SK-N-SH (cell line): ENCODE data around the gene CRISPLD2. TPM values are rescaled to one million over a fixed set of nuclear protein-coding genes. Genes with fewer than 3 reads are reported as not detected.

Experiments used
- CTCF ChIA-PET: fragments of 300-600, 350-600 bp; formaldehyde crosslinking; extraction: SDS; loops from one replicate; lab custom pipeline; 2021; lab: Yijun Ruan, JAX
- POLR2A ChIA-PET: fragments of 350-600 bp; sonication (Branson Sonifier 250); formaldehyde crosslinking; extraction: SDS; loops from one replicate; lab custom pipeline; 2020; ENCODE audit warnings: antibody characterized with exemption, inconsistent platforms; lab: Yijun Ruan, JAX
- DNase-seq: peaks from one replicate; pipeline ENCODE4 v3.0.0; 2012
- H2AFZ ChIP-seq: fragments of 200-600 bp; sonication (generic); 2 replicates; pipeline ENCODE4 v1.8.1; 2016; ENCODE audit warnings: antibody characterized with exemption, mild to moderate bottlenecking, low read depth
- H3F3A ChIP-seq: fragments of 200-600 bp; sonication (generic); replicated peaks from 2 replicates; pipeline ENCODE3; 2016; ENCODE audit warnings: antibody characterized with exemption, mild to moderate bottlenecking; ENCODE audit not compliant: insufficient read depth
- H3K27ac ChIP-seq, 2 experiments: fragments of 200-500 bp in 1 of 2; fragments of 200-600 bp in 1 of 2; sonication (Bioruptor generic) in 1 of 2; sonication (generic), shearing (Covaris generic) in 1 of 2; 2 replicates each; pipeline versions ENCODE4 v1.5.1 to v1.6.1; 2014 to 2016; ENCODE audit warnings: low read depth in 2 of 2, inconsistent platforms in 1 of 2, low read length in 1 of 2, mild to moderate bottlenecking in 1 of 2, mixed read lengths in 1 of 2
- H3K27me3 ChIP-seq: fragments of 200-600 bp; sonication (generic), shearing (Covaris generic); 2 replicates; pipeline ENCODE4 v1.6.1; 2016; ENCODE audit warnings: mixed run types; ENCODE audit not compliant: insufficient read depth
- H3K36me3 ChIP-seq, 2 experiments: fragments of 200-500 bp in 1 of 2; fragments of 200-600 bp in 1 of 2; sonication (Bioruptor generic) in 1 of 2; sonication (generic) in 1 of 2; replicated peaks in 1 of 2; 2 replicates each; pipeline versions ENCODE3 to v1.5.1; 2014 to 2016; ENCODE audit warnings: low read length in 1 of 2, mild to moderate bottlenecking in 1 of 2; ENCODE audit not compliant: insufficient read depth in 2 of 2, control insufficient read depth in 1 of 2
- H3K4me1 ChIP-seq, 2 experiments: fragments of 200-500 bp in 1 of 2; fragments of 200-600 bp in 1 of 2; sonication (Bioruptor generic) in 1 of 2; sonication (generic), shearing (Covaris generic) in 1 of 2; 2 replicates each; pipeline versions ENCODE4 v1.5.1 to v1.6.1; 2014 to 2016; ENCODE audit warnings: low read depth in 1 of 2, low read length in 1 of 2, mixed run types in 1 of 2; ENCODE audit not compliant: insufficient read depth in 2 of 2, control insufficient read depth in 1 of 2
- H3K4me2 ChIP-seq: fragments of 200-600 bp; sonication (generic), shearing (Covaris generic); 2 replicates; pipeline ENCODE4 v1.6.1; 2017; ENCODE audit warnings: mixed run types
- H3K4me3 ChIP-seq, 2 experiments: fragments of 200-500 bp in 1 of 2; fragments of 200-600 bp in 1 of 2; sonication (Bioruptor generic) in 1 of 2; sonication (generic), shearing (Covaris generic) in 1 of 2; 2 replicates each; pipeline versions ENCODE4 v1.5.1 to v1.8.1; 2014 to 2016; ENCODE audit warnings: low read depth in 2 of 2, inconsistent platforms in 1 of 2, low read length in 1 of 2, mild to moderate bottlenecking in 1 of 2, mixed read lengths in 1 of 2, moderate library complexity in 1 of 2
- H3K79me2 ChIP-seq: fragments of 200-600 bp; sonication (generic); 2 replicates; pipeline ENCODE4 v1.8.1; 2017; ENCODE audit warnings: mild to moderate bottlenecking; ENCODE audit not compliant: insufficient read depth
- H3K9ac ChIP-seq: fragments of 200-600 bp; sonication (generic); 2 replicates; pipeline ENCODE4 v1.6.1; 2017; ENCODE audit warnings: mixed run types
- H3K9me2 ChIP-seq: fragments of 200-600 bp; sonication (generic); 2 replicates; pipeline ENCODE4 v1.6.1; 2017; ENCODE audit warnings: mixed run types
- H3K9me3 ChIP-seq: fragments of 200-600 bp; sonication (generic); 2 replicates; pipeline ENCODE4 v1.6.1; 2017; ENCODE audit warnings: mixed run types, mild to moderate bottlenecking, moderate library complexity
- H4K20me1 ChIP-seq: fragments of 200-600 bp; sonication (generic); 2 replicates; pipeline ENCODE4 v1.6.1; 2017; ENCODE audit warnings: mild to moderate bottlenecking, mixed run types; ENCODE audit not compliant: insufficient read depth
- ELF1 ChIP-seq: IDR thresholded peaks from 2 replicates; pipeline ENCODE4 v1.4.0; 2012
- EP300 ChIP-seq, 2 experiments: IDR thresholded peaks; 2 replicates each; pipeline versions ENCODE4 v1.4.0 to v1.6.1; 2012; ENCODE audit warnings: borderline replicate concordance in 1 of 2, low read depth in 1 of 2, low read length in 1 of 2
- EZH2phosphoT487 ChIP-seq: fragments of 200-600 bp; sonication (generic); IDR thresholded peaks from 2 replicates; pipeline ENCODE4 v1.6.1; 2017; ENCODE audit warnings: low read depth, mixed run types, mild to moderate bottlenecking, antibody characterized with exemption, moderate library complexity, borderline replicate concordance
- FOXJ3 ChIP-seq: sonication (generic); formaldehyde crosslinking; IDR thresholded peaks from 2 replicates; pipeline ENCODE4 v1.5.1; 2020; ENCODE audit warnings: mild to moderate bottlenecking, missing genetic modification reagents
- FOXM1 ChIP-seq: IDR thresholded peaks from 2 replicates; pipeline ENCODE4 v1.4.0; 2012; ENCODE audit warnings: low read depth, mild to moderate bottlenecking
- GATA2 ChIP-seq: sonication (generic); formaldehyde crosslinking; IDR thresholded peaks from 2 replicates; pipeline ENCODE4 v1.5.0; 2020; ENCODE audit warnings: mild to moderate bottlenecking, missing genetic modification reagents
- IRF3 ChIP-seq: fragments of 150-350 bp; IDR thresholded peaks from 2 replicates; pipeline ENCODE4 v1.6.1; 2016; ENCODE audit warnings: mild to moderate bottlenecking, low read depth, low read length
- JUND ChIP-seq: IDR thresholded peaks from 2 replicates; pipeline ENCODE4 v1.4.0; 2012
- NFIC ChIP-seq: IDR thresholded peaks from 2 replicates; pipeline ENCODE4 v1.4.0; 2012; ENCODE audit warnings: borderline replicate concordance
- NRF1 ChIP-seq: IDR thresholded peaks from 2 replicates; pipeline ENCODE4 v1.6.1; 2012; ENCODE audit warnings: low read depth, mild to moderate bottlenecking, low read length
- PBX3 ChIP-seq: IDR thresholded peaks from 2 replicates; pipeline ENCODE4; 2012
- POLR2AphosphoS5 ChIP-seq: IDR thresholded peaks from 2 replicates; pipeline ENCODE4 v1.6.1; 2012; ENCODE audit warnings: low read depth, low read length
- SIN3A ChIP-seq: IDR thresholded peaks from 2 replicates; pipeline ENCODE4 v1.6.1; 2012; ENCODE audit warnings: low read depth, mild to moderate bottlenecking, low read length, moderate library complexity, borderline replicate concordance
- SMC3 ChIP-seq: IDR thresholded peaks from 2 replicates; pipeline ENCODE4 v1.6.1; 2012; ENCODE audit warnings: low read depth, low read length, improper control_type of control experiment
- TAF1 ChIP-seq: IDR thresholded peaks from 2 replicates; pipeline ENCODE4 v1.6.1; 2012; ENCODE audit warnings: low read depth, mild to moderate bottlenecking, low read length, moderate library complexity, borderline replicate concordance
- TCF12 ChIP-seq: IDR thresholded peaks from 2 replicates; pipeline ENCODE4 v1.4.0; 2012
- TEAD4 ChIP-seq: IDR thresholded peaks from 2 replicates; pipeline ENCODE4 v1.4.0; 2012; ENCODE audit warnings: mild to moderate bottlenecking, borderline replicate concordance; ENCODE audit not compliant: insufficient read depth
- USF1 ChIP-seq: IDR thresholded peaks from 2 replicates; pipeline ENCODE4 v1.4.0; 2012; ENCODE audit warnings: low read depth, borderline replicate concordance
- USF2 ChIP-seq: fragments of 150-350 bp; IDR thresholded peaks from 2 replicates; pipeline ENCODE4 v1.6.1; 2017; ENCODE audit warnings: antibody characterized with exemption, low read length, low read depth, borderline replicate concordance
- WGBS: methylation state at CpG from one replicate; pipeline ENCODE4 v1.1.6; 2017; ENCODE audit warnings: low lambda C conversion rate; 5-methylcytosine and 5-hydroxymethylcytosine counted together
- polyA plus RNA-seq, 3 experiments: library from polyadenylated mRNA; depleted of rRNA; stranded (reverse); fragments of >200 nt; gene quantifications; 2 replicates each; pipeline ENCODE4 v1.2.3, GENCODE V29; 2012
- TF ChIP-seq, protein P1 (sequence below): IDR thresholded peaks from 2 replicates; pipeline ENCODE4 v1.6.1; 2012; ENCODE audit warnings: mild to moderate bottlenecking, low read depth, low read length, moderate library complexity
- TF ChIP-seq, protein P2 (sequence below): IDR thresholded peaks from 2 replicates; pipeline ENCODE4 v1.4.0; 2012; ENCODE audit warnings: low read depth

Gene CRISPLD2
- polyA plus RNA-seq, 1 of the 3 experiments (the other 2 are of a cell fraction), result 6.3 TPM

GRCh38 chr16:84834403-84834772 is 14.6 kb downstream of the CRISPLD2 start (continued):
- TF ChIP-seq IRF3 (no peak), POLR2AphosphoS5 (no peak), JUND (no peak), GATA2 (CRISPR knock-in tag) (peak; percentile 86), TAF1 (no peak), PBX3 (no peak), USF1 (no peak), EZH2phosphoT487 (no peak)

DNA sequence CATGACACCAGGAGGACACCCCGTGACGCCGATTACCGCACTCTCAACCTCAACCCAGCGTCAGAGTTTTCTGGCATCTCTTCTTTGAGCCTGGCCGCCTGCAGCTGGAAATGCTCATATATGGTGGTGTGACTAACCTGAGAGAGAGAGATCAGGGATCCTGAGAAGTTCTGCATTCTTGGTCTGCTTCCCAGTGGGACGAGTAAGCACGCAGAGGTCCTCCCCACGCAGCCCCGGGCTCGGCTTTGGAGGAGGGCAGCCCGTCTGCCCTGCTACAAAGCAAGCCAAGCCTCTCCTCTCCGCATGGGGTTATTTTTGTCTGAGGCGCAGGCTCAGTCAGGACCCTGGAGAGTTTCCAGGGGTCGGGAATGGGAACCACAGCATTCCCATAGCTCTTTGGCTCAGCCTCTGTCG is 16.5 kb downstream of the CRISPLD2 start:
- ChIA-PET POLR2A (no interaction called here), CTCF (no interaction called here)
- no peaks in the 10 kb centered on the region for H3K36me3 ChIP-seq
- peaks cover 18 to 25% of the 10 kb centered on the region in 2 experiments; a peak in 2 of 4 replicates for H3K4me1 ChIP-seq
- no peak overlapping the region for H3K4me3 ChIP-seq
- H3K27me3 ChIP-seq, result no peaks in the 10 kb centered on the region
- H3F3A ChIP-seq, result peaks cover 13% of the 10 kb centered on the region
- no peak overlapping the region for H2AFZ ChIP-seq
- H3K4me2 ChIP-seq, result no peak overlapping the region; the same call in 1 of the 2 replicates
- H3K9ac ChIP-seq, result no peak overlapping the region
- H3K79me2 ChIP-seq, result no peaks in the 10 kb centered on the region
- H3K9me2 ChIP-seq, result no peaks in the 10 kb centered on the region
- H3K9me3 ChIP-seq, result no peaks in the 10 kb centered on the region
- no peaks in the 10 kb centered on the region for H4K20me1 ChIP-seq
- peak overlapping the region in 1 of 2 experiments; percentile 70; a peak in 2 of 4 replicates for H3K27ac ChIP-seq
- peak; percentile 42 for DNase-seq
- WGBS, result 43% methylated on average over 11 of the region's 16 CpGs
- TF ChIP-seq JUND (peak; percentile 58; the same call in 1 of the 2 replicates), SMC3 (no peak), POLR2AphosphoS5 (peak; percentile 37; the same call in 1 of the 2 replicates), ELF1 (no peak), FOXM1 (no peak), USF2 (no peak), FOXJ3 (CRISPR knock-in tag) (no peak), TCF12 (peak; percentile 71), USF1 (0 out of 2 replicates have a peak, but pooled peaks have one; percentile 11), TEAD4 (0 out of 2 replicates have a peak, but pooled peaks have one; percentile 63), NFIC (peak; percentile 89), SIN3A (peak; percentile 77), EP300 (IDR thresholded peaks at IDR 0.05; ENCODE audit: borderline replicate concordance in 1 of 2, low read depth in 1 of 2, low read length in 1 of 2) (peak in 1 of 2 experiments; percentile 54; a peak in 2 of 4 replicates), PBX3 (peak; percentile 40; the same call in 1 of the 2 replicates), NRF1 (no peak; the same call in 1 of the 2 replicates)
- TF ChIP-seq, protein P1, sequence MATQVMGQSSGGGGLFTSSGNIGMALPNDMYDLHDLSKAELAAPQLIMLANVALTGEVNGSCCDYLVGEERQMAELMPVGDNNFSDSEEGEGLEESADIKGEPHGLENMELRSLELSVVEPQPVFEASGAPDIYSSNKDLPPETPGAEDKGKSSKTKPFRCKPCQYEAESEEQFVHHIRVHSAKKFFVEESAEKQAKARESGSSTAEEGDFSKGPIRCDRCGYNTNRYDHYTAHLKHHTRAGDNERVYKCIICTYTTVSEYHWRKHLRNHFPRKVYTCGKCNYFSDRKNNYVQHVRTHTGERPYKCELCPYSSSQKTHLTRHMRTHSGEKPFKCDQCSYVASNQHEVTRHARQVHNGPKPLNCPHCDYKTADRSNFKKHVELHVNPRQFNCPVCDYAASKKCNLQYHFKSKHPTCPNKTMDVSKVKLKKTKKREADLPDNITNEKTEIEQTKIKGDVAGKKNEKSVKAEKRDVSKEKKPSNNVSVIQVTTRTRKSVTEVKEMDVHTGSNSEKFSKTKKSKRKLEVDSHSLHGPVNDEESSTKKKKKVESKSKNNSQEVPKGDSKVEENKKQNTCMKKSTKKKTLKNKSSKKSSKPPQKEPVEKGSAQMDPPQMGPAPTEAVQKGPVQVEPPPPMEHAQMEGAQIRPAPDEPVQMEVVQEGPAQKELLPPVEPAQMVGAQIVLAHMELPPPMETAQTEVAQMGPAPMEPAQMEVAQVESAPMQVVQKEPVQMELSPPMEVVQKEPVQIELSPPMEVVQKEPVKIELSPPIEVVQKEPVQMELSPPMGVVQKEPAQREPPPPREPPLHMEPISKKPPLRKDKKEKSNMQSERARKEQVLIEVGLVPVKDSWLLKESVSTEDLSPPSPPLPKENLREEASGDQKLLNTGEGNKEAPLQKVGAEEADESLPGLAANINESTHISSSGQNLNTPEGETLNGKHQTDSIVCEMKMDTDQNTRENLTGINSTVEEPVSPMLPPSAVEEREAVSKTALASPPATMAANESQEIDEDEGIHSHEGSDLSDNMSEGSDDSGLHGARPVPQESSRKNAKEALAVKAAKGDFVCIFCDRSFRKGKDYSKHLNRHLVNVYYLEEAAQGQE, result peak; percentile 97
- TF ChIP-seq, protein P2, sequence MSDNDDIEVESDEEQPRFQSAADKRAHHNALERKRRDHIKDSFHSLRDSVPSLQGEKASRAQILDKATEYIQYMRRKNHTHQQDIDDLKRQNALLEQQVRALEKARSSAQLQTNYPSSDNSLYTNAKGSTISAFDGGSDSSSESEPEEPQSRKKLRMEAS, result peak; percentile 69; the same call in 1 of the 2 replicates
